H9 (cell line): Measurements from ENCODE around the gene ZNF770. TPM values are rescaled to one million over a fixed set of nuclear protein-coding genes. Genes with fewer than 3 reads are reported as not detected.

Source experiments
- DNase-seq: peaks from one replicate; pipeline ENCODE4 v3.0.0-alpha.2; 2017
- H2AFZ ChIP-seq: one replicate; pipeline ENCODE4 v1.6.1; 2013; ENCODE audit warnings: mild to moderate bottlenecking, low read length, control low read depth, moderate library complexity
- H2AK5ac ChIP-seq: 2 replicates; pipeline ENCODE4 v1.6.1; 2013; ENCODE audit warnings: low read length, control low read depth, mixed read lengths; ENCODE audit not compliant: insufficient read length
- H2BK120ac ChIP-seq: one replicate; pipeline ENCODE4 v1.6.1; 2013; ENCODE audit warnings: low read depth, mild to moderate bottlenecking, low read length, control low read depth, inconsistent platforms; ENCODE audit not compliant: poor library complexity, severe bottlenecking
- H2BK12ac ChIP-seq: 2 replicates; pipeline ENCODE4 v1.6.1; 2013; ENCODE audit warnings: low read length, control low read depth, mixed read lengths, low read depth; ENCODE audit not compliant: insufficient read length
- H2BK15ac ChIP-seq: 2 replicates; pipeline ENCODE4 v1.6.1; 2013; ENCODE audit warnings: low read depth, low read length, control low read depth
- H2BK20ac ChIP-seq: one replicate; pipeline ENCODE4 v1.6.1; 2013; ENCODE audit warnings: low read depth, mild to moderate bottlenecking, low read length, control low read depth, inconsistent platforms; ENCODE audit not compliant: poor library complexity, severe bottlenecking
- H2BK5ac ChIP-seq: 2 replicates; pipeline ENCODE4 v1.6.1; 2013; ENCODE audit warnings: low read length, control low read depth, mixed read lengths; ENCODE audit not compliant: insufficient read length
- H3K14ac ChIP-seq: 2 replicates; pipeline ENCODE4 v1.6.1; 2013; ENCODE audit warnings: low read length, control low read depth; ENCODE audit not compliant: insufficient read depth
- H3K18ac ChIP-seq: 2 replicates; pipeline ENCODE4 v1.6.1; 2013; ENCODE audit warnings: low read depth, mild to moderate bottlenecking, mixed read lengths, low read length, control low read depth; ENCODE audit not compliant: insufficient read length
- H3K23ac ChIP-seq: 2 replicates; pipeline ENCODE4 v1.6.1; 2013; ENCODE audit warnings: low read length, control low read depth, mixed read lengths, low read depth; ENCODE audit not compliant: insufficient read length
- H3K23me2 ChIP-seq: 2 replicates; pipeline ENCODE4 v1.6.1; 2013; ENCODE audit warnings: low read depth, mild to moderate bottlenecking, mixed read lengths, low read length, control low read depth; ENCODE audit not compliant: insufficient read length, poor library complexity, severe bottlenecking
- H3K27ac ChIP-seq: 2 replicates; pipeline ENCODE4 v1.5.1; 2013; ENCODE audit warnings: low read length, control low read depth, mixed read lengths, low read depth; ENCODE audit not compliant: insufficient read length
- H3K27me3 ChIP-seq: 2 replicates; pipeline ENCODE4 v1.6.1; 2013; ENCODE audit warnings: low read length, control low read depth, inconsistent platforms; ENCODE audit not compliant: insufficient read depth
- H3K4ac ChIP-seq: 2 replicates; pipeline ENCODE4 v1.6.1; 2013; ENCODE audit warnings: low read depth, mild to moderate bottlenecking, control low read depth, inconsistent platforms, low read length, moderate library complexity
- H3K4me1 ChIP-seq: 2 replicates; pipeline ENCODE4 v1.6.1; 2013; ENCODE audit warnings: low read length, control low read depth, inconsistent platforms; ENCODE audit not compliant: insufficient read depth
- H3K4me2 ChIP-seq: 2 replicates; pipeline ENCODE4 v1.6.1; 2013; ENCODE audit warnings: low read length, control low read depth, mixed read lengths; ENCODE audit not compliant: insufficient read length, insufficient read depth
- H3K56ac ChIP-seq: 2 replicates; pipeline ENCODE4 v1.6.1; 2013; ENCODE audit warnings: low read depth, mild to moderate bottlenecking, mixed read lengths, low read length, control low read depth; ENCODE audit not compliant: insufficient read length
- H3K79me1 ChIP-seq: 2 replicates; pipeline ENCODE4 v1.6.1; 2013; ENCODE audit warnings: low read depth, mild to moderate bottlenecking, moderate library complexity, low read length, control low read depth, inconsistent platforms; ENCODE audit not compliant: insufficient read depth, poor library complexity, severe bottlenecking
- H3K79me2 ChIP-seq: 2 replicates; pipeline ENCODE4 v1.6.1; 2013; ENCODE audit warnings: low read length, control low read depth, inconsistent platforms; ENCODE audit not compliant: insufficient read depth
- H3K9ac ChIP-seq: 2 replicates; pipeline ENCODE4 v1.6.1; 2013; ENCODE audit warnings: low read length, control low read depth, mixed read lengths; ENCODE audit not compliant: insufficient read length; ENCODE audit errors: extremely low read depth
- H3K9me3 ChIP-seq: one replicate; pipeline ENCODE4 v1.6.1; 2013; ENCODE audit warnings: low read depth, low read length, inconsistent platforms; ENCODE audit not compliant: control insufficient read depth
- H3T11ph ChIP-seq: one replicate; pipeline ENCODE4 v1.6.1; 2013; ENCODE audit warnings: mild to moderate bottlenecking, low read length, control low read depth, inconsistent platforms
- H4K20me1 ChIP-seq: one replicate; pipeline ENCODE4 v1.6.1; 2013; ENCODE audit not compliant: control insufficient read depth, insufficient read length, insufficient read depth
- H4K5ac ChIP-seq: 2 replicates; pipeline ENCODE4 v1.6.1; 2013; ENCODE audit warnings: low read depth, mild to moderate bottlenecking, mixed read lengths, low read length, control low read depth; ENCODE audit not compliant: insufficient read length
- H4K8ac ChIP-seq: replicated peaks from 2 replicates; pipeline ENCODE4 v1.6.1; 2013; ENCODE audit warnings: low read length, control low read depth, mixed read lengths, low read depth; ENCODE audit not compliant: insufficient read length
- H4K91ac ChIP-seq: 2 replicates; pipeline ENCODE4 v1.6.1; 2013; ENCODE audit warnings: low read depth, mild to moderate bottlenecking, moderate library complexity, mixed read lengths, low read length, control low read depth; ENCODE audit not compliant: insufficient read length
- H3K27ac Mint-ChIP-seq, 3 experiments: 2 replicates in 2 of 3; 3 replicates in 1 of 3; pipeline ENCODE4 v1.8.0; 2020 to 2021; ENCODE audit warnings: mixed read lengths in 3 of 3, mild to moderate bottlenecking in 1 of 3, moderate library complexity in 1 of 3
- H3K27me3 Mint-ChIP-seq: 2 replicates; pipeline ENCODE4 v1.8.0; 2021; ENCODE audit warnings: low read depth, mild to moderate bottlenecking, moderate library complexity, mixed read lengths
- H3K36me3 Mint-ChIP-seq, 3 experiments: 2 replicates in 2 of 3; 3 replicates in 1 of 3; pipeline ENCODE4 v1.8.0; 2020 to 2021; ENCODE audit warnings: low read depth in 3 of 3, mixed read lengths in 3 of 3; ENCODE audit not compliant: insufficient read depth in 1 of 3
- H3K4me1 Mint-ChIP-seq, 2 experiments: 2 replicates each; pipeline ENCODE4 v1.8.0; 2020; ENCODE audit warnings: mixed read lengths in 2 of 2
- H3K4me3 Mint-ChIP-seq, 2 experiments: 2 replicates in 1 of 2; 3 replicates in 1 of 2; pipeline ENCODE4 v1.8.0; 2020 to 2021; ENCODE audit warnings: mild to moderate bottlenecking in 2 of 2, mixed read lengths in 2 of 2, moderate library complexity in 1 of 2
- H3K9me3 Mint-ChIP-seq, 2 experiments: 2 replicates in 1 of 2; 3 replicates in 1 of 2; pipeline ENCODE4 v1.8.0; 2020; ENCODE audit warnings: mild to moderate bottlenecking in 2 of 2, mixed read lengths in 2 of 2, moderate library complexity in 1 of 2
- WGBS: extraction: QIAGEN DNeasy Blood & Tissue Kit; methylation state at CpG from one replicate; pipeline ENCODE4 v1.1.7; 2013; ENCODE audit warnings: missing lambda C conversion rate, low lambda C conversion rate, mixed read lengths; ENCODE audit not compliant: insufficient read length; ENCODE audit errors: extremely low coverage; 5-methylcytosine and 5-hydroxymethylcytosine counted together
- total RNA-seq: library from RNA; stranded (reverse); gene quantifications from 2 replicates; pipeline ENCODE4 v1.2.1, GENCODE V29; 2021
- TF ChIP-seq, protein P1 (sequence below): fragments of 200-600 bp; sonication (generic); conservative IDR thresholded peaks from 3 replicates; pipeline ENCODE4 v1.8.0; 2021; ENCODE audit warnings: antibody characterized with exemption, mild to moderate bottlenecking

Gene ZNF770
- total RNA-seq, 1 experiment from 2014 or later: 111 TPM

DNA sequence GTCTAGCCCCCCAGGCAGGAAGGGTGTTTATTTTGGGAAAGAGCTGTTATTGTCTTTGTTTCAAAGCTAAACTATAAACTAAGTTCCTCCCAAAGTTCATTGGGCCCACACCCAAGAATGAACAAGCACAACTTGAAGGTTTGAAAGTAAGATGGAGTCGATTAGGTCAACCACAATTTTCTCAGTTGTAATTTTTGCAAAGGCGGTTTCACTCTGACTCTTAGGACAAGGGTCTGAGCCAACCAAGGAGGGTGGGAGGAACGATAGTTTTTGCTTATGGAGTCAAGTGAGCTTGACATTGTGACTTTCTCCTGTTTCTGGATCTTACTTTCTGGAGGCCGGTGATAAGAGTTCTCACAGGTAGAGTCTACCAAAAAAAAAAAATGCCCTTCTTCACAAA lies 5.8 kb upstream of the ZNF770 start:
- no peak overlapping the region for H2BK20ac ChIP-seq
- no peak overlapping the region for H2AK5ac ChIP-seq
- TF ChIP-seq, protein P1, sequence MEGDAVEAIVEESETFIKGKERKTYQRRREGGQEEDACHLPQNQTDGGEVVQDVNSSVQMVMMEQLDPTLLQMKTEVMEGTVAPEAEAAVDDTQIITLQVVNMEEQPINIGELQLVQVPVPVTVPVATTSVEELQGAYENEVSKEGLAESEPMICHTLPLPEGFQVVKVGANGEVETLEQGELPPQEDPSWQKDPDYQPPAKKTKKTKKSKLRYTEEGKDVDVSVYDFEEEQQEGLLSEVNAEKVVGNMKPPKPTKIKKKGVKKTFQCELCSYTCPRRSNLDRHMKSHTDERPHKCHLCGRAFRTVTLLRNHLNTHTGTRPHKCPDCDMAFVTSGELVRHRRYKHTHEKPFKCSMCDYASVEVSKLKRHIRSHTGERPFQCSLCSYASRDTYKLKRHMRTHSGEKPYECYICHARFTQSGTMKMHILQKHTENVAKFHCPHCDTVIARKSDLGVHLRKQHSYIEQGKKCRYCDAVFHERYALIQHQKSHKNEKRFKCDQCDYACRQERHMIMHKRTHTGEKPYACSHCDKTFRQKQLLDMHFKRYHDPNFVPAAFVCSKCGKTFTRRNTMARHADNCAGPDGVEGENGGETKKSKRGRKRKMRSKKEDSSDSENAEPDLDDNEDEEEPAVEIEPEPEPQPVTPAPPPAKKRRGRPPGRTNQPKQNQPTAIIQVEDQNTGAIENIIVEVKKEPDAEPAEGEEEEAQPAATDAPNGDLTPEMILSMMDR: no peak
- no peak overlapping the region for H3K4me2 ChIP-seq
- no peaks in the 10 kb centered on the region for H3K27me3 ChIP-seq
- no peak overlapping the region for H3K14ac ChIP-seq
- Mint-ChIP-seq H3K4me3 (no peak overlapping the region), H3K9me3 (no peaks in the 10 kb centered on the region), H3K27ac (peak overlapping the region in 2 of 3 experiments; percentile 91 to 95; a peak in 3 of 7 replicates), H3K27me3 (no peaks in the 10 kb centered on the region; the same call in 1 of the 2 replicates), H3K4me1 (peaks cover 39 to 49% of the 10 kb centered on the region in 2 experiments), H3K36me3 (no peaks in the 10 kb centered on the region)
- WGBS: no CpG with 5 or more reads among the region's 4 CpGs
- peaks cover 3% of the 10 kb centered on the region; the same call in 1 of the 2 replicates for H3K4me1 ChIP-seq
- H3K9me3 ChIP-seq: no peaks in the 10 kb centered on the region
- no peak overlapping the region for H3T11ph ChIP-seq
- H3K4ac ChIP-seq: no peak overlapping the region
- H3K23me2 ChIP-seq: no peaks in the 10 kb centered on the region
- no peak overlapping the region for H3K56ac ChIP-seq
- H2BK15ac ChIP-seq: no peak overlapping the region
- H2BK120ac ChIP-seq: no peak overlapping the region
- no peaks in the 10 kb centered on the region for H4K20me1 ChIP-seq
- no peak overlapping the region for H4K8ac ChIP-seq
- no peak overlapping the region for H2BK5ac ChIP-seq
- no peak for DNase-seq
- no peak overlapping the region for H4K5ac ChIP-seq
- no peaks in the 10 kb centered on the region for H3K79me1 ChIP-seq
- H3K18ac ChIP-seq: no peak overlapping the region
- H3K23ac ChIP-seq: no peak overlapping the region
- H2AFZ ChIP-seq: no peak overlapping the region
- no peak overlapping the region for H4K91ac ChIP-seq
- no peak overlapping the region for H2BK12ac ChIP-seq
- H3K9ac ChIP-seq: no peak overlapping the region
- H3K27ac ChIP-seq: no peak overlapping the region
- no peaks in the 10 kb centered on the region for H3K79me2 ChIP-seq
